HepG2 (cell line): ENCODE results near the gene C1QTNF12.

Experiments
- NFE2L1 ChIP-seq: sonication (generic); formaldehyde crosslinking; IDR thresholded peaks from 2 replicates; pipeline ENCODE4 v1.4.0; 2020; ENCODE audit warnings: missing genetic modification reagents, mild to moderate bottlenecking, borderline replicate concordance
- NR1H2 ChIP-seq: sonication (generic); formaldehyde crosslinking; IDR thresholded peaks from 2 replicates; pipeline ENCODE4 v1.8.1; 2022; ENCODE audit warnings: low read depth, missing genetic modification reagents, borderline replicate concordance
- SMC3 ChIP-seq: IDR thresholded peaks from 2 replicates; pipeline ENCODE4 v1.6.1; 2011; ENCODE audit warnings: low read length, improper control_type of control experiment
- SP2 ChIP-seq: sonication (generic); formaldehyde crosslinking; IDR thresholded peaks from 2 replicates; pipeline ENCODE4 v1.5.1; 2020; ENCODE audit warnings: mild to moderate bottlenecking, missing genetic modification reagents
- ZNF547 ChIP-seq: sonication (generic); formaldehyde crosslinking; IDR thresholded peaks from 2 replicates; pipeline ENCODE4 v1.5.1; 2020; ENCODE audit warnings: mild to moderate bottlenecking, missing genetic modification reagents
- TF ChIP-seq, protein P1 (sequence below): sonication (generic); formaldehyde crosslinking; IDR thresholded peaks from 2 replicates; pipeline ENCODE4 v1.9.0; 2021; ENCODE audit warnings: missing genetic modification reagents, borderline replicate concordance

DNA sequence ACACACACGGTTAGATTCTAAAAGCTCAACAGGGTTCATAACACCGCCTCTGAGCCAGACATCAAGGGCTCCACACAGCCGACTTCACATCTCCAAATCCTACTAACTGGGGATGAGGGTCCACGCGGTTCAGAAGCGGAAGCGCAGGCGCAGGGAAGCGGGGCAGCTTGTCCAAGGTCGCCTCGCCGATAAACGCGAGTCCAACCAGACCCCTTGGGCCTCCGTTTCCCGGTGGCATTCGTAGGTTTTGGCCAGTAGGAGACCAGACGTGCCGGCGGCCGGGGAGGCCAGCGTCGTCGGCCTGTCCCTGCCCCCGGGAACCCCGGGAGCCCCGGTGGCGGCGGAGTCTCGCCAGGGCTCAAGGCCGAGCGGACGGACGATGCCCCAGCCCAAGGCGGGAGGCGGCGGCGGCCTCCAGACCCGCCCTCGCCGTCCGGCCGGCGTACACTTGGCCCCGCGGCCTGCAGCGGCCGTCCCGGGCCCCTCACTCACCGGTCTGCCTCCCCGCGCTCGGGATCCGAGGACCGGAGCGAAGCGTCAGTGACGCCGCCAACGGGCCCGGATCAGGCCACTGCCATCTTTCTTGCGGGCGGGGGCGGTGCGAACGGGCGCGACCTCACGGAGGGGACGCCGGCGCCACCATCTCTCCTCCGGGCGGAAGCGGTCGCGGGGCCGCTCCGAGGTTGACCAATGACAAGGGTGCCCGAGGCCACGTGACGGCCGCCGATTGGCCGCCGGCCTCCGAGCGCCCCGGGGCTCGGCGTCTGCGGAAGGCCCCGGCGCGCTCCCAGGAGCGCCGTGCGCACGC, 14.9 kb downstream of the C1QTNF12 start, which contains the start of gene SDF4:
- TF ChIP-seq SMC3 (no peak), NFE2L1 (CRISPR knock-in tag) (no peak), NR1H2 (CRISPR knock-in tag) (no peak), SP2 (CRISPR knock-in tag) (peak; percentile 81), ZNF547 (CRISPR knock-in tag) (peak; percentile 77; the same call in 1 of the 2 replicates)
- TF ChIP-seq, protein P1, sequence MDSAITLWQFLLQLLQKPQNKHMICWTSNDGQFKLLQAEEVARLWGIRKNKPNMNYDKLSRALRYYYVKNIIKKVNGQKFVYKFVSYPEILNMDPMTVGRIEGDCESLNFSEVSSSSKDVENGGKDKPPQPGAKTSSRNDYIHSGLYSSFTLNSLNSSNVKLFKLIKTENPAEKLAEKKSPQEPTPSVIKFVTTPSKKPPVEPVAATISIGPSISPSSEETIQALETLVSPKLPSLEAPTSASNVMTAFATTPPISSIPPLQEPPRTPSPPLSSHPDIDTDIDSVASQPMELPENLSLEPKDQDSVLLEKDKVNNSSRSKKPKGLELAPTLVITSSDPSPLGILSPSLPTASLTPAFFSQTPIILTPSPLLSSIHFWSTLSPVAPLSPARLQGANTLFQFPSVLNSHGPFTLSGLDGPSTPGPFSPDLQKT (CRISPR knock-in tag) = no peak
